Measurements from ENCODE around the gene NEURL3. TPM values are rescaled to one million over a fixed set of nuclear protein-coding genes. Genes with fewer than 3 reads are reported as not detected.

NEURL3 gene
- total RNA-seq, 1 donor from 2014 or later: not detected

DNA sequence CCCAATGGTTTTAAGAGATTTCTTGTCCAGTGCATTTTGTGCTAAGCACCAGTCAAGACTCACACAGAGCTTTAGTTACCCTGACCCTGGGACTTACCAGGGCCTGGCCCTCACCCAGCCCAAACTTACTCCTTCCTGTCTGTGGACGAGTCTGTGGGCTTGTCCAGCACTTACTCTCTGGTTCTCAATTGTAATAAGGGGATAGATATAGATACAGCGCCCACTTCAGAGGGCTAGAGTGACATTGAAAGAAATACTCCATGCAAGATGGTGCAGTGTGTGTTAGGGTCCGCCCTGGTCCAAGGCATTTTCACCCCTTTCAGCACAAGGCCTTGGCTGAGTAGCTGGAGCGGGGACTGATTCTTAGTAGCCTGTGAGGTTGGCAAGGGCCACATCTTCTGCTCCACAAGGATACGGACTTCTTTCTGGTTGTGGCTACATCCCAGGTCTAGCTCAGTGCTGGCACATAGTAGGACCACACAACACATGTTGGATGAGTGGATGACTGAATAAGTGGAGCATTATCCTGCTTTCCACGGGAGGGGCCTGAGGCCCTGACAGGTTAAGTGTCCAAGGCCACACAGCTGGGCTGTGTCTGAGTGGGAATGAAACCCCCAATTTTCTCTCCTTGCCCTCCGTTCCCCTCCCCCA, 27.6 kb upstream of the NEURL3 start:
- no peak for DNase-seq
- H3K36me3 Mint-ChIP-seq (ENCODE audit: unreplicated experiment): no peaks in the 10 kb centered on the region
- H3K4me1 Mint-ChIP-seq (ENCODE audit: low read depth, unreplicated experiment): peaks cover 12% of the 10 kb centered on the region
- no peak overlapping the region for H3K27ac Mint-ChIP-seq (ENCODE audit: unreplicated experiment)
- no peaks in the 10 kb centered on the region for H3K9me3 Mint-ChIP-seq (ENCODE audit: unreplicated experiment)
- peak overlapping the region; percentile 75 for H3K4me3 Mint-ChIP-seq (ENCODE audit: unreplicated experiment)
- peaks cover 2% of the 10 kb centered on the region for H3K27me3 Mint-ChIP-seq (ENCODE audit: unreplicated experiment)
- TF ChIP-seq, protein P1, sequence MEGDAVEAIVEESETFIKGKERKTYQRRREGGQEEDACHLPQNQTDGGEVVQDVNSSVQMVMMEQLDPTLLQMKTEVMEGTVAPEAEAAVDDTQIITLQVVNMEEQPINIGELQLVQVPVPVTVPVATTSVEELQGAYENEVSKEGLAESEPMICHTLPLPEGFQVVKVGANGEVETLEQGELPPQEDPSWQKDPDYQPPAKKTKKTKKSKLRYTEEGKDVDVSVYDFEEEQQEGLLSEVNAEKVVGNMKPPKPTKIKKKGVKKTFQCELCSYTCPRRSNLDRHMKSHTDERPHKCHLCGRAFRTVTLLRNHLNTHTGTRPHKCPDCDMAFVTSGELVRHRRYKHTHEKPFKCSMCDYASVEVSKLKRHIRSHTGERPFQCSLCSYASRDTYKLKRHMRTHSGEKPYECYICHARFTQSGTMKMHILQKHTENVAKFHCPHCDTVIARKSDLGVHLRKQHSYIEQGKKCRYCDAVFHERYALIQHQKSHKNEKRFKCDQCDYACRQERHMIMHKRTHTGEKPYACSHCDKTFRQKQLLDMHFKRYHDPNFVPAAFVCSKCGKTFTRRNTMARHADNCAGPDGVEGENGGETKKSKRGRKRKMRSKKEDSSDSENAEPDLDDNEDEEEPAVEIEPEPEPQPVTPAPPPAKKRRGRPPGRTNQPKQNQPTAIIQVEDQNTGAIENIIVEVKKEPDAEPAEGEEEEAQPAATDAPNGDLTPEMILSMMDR (IDR thresholded peaks at IDR 0.05; ENCODE audit: partially characterized antibody, unreplicated experiment): no peak

DNA sequence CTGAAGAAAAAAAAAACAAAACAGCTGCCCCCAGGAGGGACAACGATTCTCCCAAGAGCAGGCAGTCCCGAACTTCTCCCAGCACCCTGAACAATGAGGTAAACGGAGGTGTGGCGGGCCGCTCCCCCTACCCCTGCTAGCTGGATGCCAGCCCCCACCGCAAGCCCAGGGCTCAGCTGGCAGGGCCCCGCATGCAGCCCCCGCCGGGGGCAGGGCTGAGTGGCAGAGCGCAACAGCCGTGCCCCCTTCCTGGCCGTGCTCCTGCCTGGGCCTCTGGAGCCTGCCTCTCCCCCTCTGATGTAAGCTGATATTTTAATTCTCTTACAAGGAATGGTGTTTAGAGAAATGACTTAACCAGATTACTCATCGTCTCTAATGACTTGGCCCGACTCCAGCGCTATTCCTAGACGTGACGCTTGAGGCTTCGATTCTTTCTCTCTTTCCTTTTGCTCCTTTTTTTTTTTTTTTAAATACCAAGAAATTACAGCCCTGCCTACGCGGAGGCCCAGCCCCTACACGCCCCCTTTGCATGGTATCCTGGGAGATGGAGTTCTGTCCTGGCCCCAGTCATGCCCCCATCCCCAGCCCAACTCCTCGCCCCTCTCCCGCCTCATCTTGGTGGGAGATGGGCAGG, 26.8 kb upstream of the NEURL3 start:
- Mint-ChIP-seq H3K4me1 (ENCODE audit: low read depth, unreplicated experiment) (peaks cover 12% of the 10 kb centered on the region), H3K36me3 (ENCODE audit: unreplicated experiment) (peaks cover 1% of the 10 kb centered on the region), H3K4me3 (ENCODE audit: unreplicated experiment) (peak overlapping the region; percentile 75), H3K27ac (ENCODE audit: unreplicated experiment) (peak overlapping the region; percentile 43), H3K27me3 (ENCODE audit: unreplicated experiment) (peaks cover 2% of the 10 kb centered on the region), H3K9me3 (ENCODE audit: unreplicated experiment) (no peaks in the 10 kb centered on the region)
- peak; percentile 64 for DNase-seq
- TF ChIP-seq, protein P1 (IDR thresholded peaks at IDR 0.05; ENCODE audit: partially characterized antibody, unreplicated experiment): no peak

DNA sequence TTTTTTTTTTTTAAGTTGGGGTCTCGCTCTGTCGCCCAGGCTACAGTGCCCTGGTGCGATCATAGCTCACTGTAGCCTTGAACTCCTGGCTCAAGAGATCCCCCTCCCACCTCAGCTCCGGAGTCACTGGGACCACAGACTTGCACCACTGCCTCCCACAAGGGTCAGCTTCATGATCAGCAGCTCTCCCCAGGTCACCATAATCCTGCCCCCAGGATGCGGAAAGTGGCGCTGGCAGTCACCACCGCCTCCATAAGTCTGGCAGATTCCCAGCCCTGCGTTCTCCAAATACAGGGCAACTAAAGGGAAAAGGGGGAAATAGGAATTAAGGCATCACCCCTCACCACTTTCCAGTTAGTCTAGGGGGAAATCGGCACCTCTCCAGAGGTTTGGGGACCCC, 26.2 kb upstream of the NEURL3 start:
- peak overlapping the region; percentile 25 for H3K4me3 Mint-ChIP-seq (ENCODE audit: unreplicated experiment)

DNA sequence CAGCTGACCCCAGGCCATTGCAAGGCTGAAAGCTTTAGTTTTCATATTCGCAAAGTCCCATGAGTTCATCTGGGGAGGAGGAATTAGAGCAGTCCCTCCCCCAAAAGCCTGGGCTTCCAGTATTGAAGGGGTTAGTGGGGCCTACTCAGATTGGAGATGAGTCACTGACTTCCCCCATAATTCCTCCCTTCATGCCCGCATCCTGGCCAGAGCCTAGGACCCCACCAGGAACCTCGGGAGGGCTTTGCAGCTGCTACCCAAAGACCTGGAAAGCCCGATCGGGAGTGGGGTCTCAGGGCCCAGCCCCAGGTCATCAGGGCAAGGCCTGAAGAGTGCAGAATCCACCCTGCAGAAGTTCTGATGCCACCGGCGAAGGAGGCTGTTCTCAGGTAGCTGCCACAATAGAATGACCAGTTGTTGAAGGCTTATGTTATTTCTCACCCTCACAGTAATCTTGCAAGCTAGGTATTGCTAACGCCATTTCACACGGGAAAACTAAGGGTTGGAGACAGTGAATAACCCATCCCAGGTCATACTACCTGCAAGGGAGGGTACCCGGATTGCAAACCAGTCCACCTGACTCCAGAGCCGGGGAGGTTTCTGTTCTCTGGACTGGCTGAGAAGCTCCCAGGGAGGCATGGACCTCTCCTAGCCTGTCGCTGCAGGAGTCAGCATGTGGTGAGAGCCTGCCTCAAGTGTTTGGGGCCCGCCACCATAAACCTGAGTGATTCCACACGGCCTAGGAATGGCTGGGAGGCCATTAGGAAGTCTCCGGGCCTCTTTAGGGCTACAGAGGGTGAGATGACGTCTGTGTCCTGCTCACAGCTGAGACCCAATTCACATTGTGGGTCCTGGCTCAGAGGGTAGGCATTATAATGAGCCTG, 25.6 kb upstream of the NEURL3 start:
- peaks cover 5% of the 10 kb centered on the region for H3K36me3 Mint-ChIP-seq (ENCODE audit: unreplicated experiment)
- no peak overlapping the region for H3K4me3 Mint-ChIP-seq (ENCODE audit: unreplicated experiment)
- H3K9me3 Mint-ChIP-seq (ENCODE audit: unreplicated experiment): no peaks in the 10 kb centered on the region
- DNase-seq: no peak
- H3K4me1 Mint-ChIP-seq (ENCODE audit: low read depth, unreplicated experiment): peaks cover 14% of the 10 kb centered on the region
- no peak overlapping the region for H3K27ac Mint-ChIP-seq (ENCODE audit: unreplicated experiment)
- TF ChIP-seq, protein P1 (IDR thresholded peaks at IDR 0.05; ENCODE audit: partially characterized antibody, unreplicated experiment): no peak
- H3K27me3 Mint-ChIP-seq (ENCODE audit: unreplicated experiment): peaks cover 2% of the 10 kb centered on the region

More for the DNA sequence above, 26.2 kb upstream of the NEURL3 start:
- TF ChIP-seq, protein P1 (IDR thresholded peaks at IDR 0.05; ENCODE audit: partially characterized antibody, unreplicated experiment): no peak
- H3K4me1 Mint-ChIP-seq (ENCODE audit: low read depth, unreplicated experiment): peaks cover 14% of the 10 kb centered on the region
- no peak overlapping the region for H3K27ac Mint-ChIP-seq (ENCODE audit: unreplicated experiment)
- DNase-seq: no peak
- peaks cover 5% of the 10 kb centered on the region for H3K36me3 Mint-ChIP-seq (ENCODE audit: unreplicated experiment)
- H3K27me3 Mint-ChIP-seq (ENCODE audit: unreplicated experiment): peaks cover 2% of the 10 kb centered on the region
- no peaks in the 10 kb centered on the region for H3K9me3 Mint-ChIP-seq (ENCODE audit: unreplicated experiment)
